CD4-positive, CD25-positive, alpha-beta regulatory T cell (primary cell): Measurements from ENCODE around the gene TMEM233. TPM values are rescaled to one million over a fixed set of nuclear protein-coding genes. Genes with fewer than 3 reads are reported as not detected.

Experiments
- ATAC-seq, 2 donors: fragments of 150-1000 bp; cut with Tn5 transposase; one replicate each; pipeline ENCODE4 v1.10.0; 2021; ENCODE audit warnings: low read depth in 2 of 2, moderate number of reproducible peaks in 2 of 2, moderate library complexity in 1 of 2
- DNase-seq, 3 donors: peaks; one replicate each; pipeline versions ENCODE4 v3.0.0 to v3.0.0-alpha.2; 2012 to 2022; ENCODE audit warnings: mixed read lengths in 1 of 3
- H3K27ac ChIP-seq: one replicate; pipeline ENCODE4 v1.7.0; 2013; ENCODE audit warnings: mild to moderate bottlenecking, low read length; ENCODE audit not compliant: insufficient read depth, poor library complexity, severe bottlenecking
- H3K27me3 ChIP-seq: one replicate; pipeline ENCODE4 v1.7.0; 2013; ENCODE audit warnings: low read length; ENCODE audit not compliant: control insufficient read depth, insufficient read depth
- H3K36me3 ChIP-seq: one replicate; pipeline ENCODE4 v1.7.0; 2013; ENCODE audit warnings: mild to moderate bottlenecking, low read length, moderate library complexity; ENCODE audit not compliant: control insufficient read depth, insufficient read depth
- H3K4me1 ChIP-seq: 2 replicates; pipeline ENCODE4 v1.7.0; 2013; ENCODE audit warnings: mild to moderate bottlenecking, low read length; ENCODE audit not compliant: insufficient read depth, control insufficient read depth, poor library complexity, severe bottlenecking
- H3K4me3 ChIP-seq: one replicate; pipeline ENCODE4 v1.7.0; 2013; ENCODE audit warnings: low read depth, mild to moderate bottlenecking, low read length, moderate library complexity
- H3K9me3 ChIP-seq, 2 experiments: 1 replicate in 1 of 2; 2 replicates in 1 of 2; pipeline ENCODE4 v1.7.0; 2013; ENCODE audit warnings: low read length in 2 of 2, mild to moderate bottlenecking in 1 of 2, moderate library complexity in 1 of 2; ENCODE audit not compliant: control insufficient read depth in 2 of 2
- H3K27ac Mint-ChIP-seq, 3 donors: one replicate each; pipeline ENCODE4 v1.8.0; 2020 to 2022; ENCODE audit warnings: mild to moderate bottlenecking in 3 of 3, mixed read lengths in 3 of 3, moderate library complexity in 2 of 3
- H3K27me3 Mint-ChIP-seq: one replicate; pipeline ENCODE4 v1.8.0; 2022; ENCODE audit warnings: mild to moderate bottlenecking, mixed read lengths
- H3K36me3 Mint-ChIP-seq: one replicate; pipeline ENCODE4 v1.8.0; 2020; ENCODE audit warnings: mixed read lengths
- H3K4me1 Mint-ChIP-seq, 4 donors: one replicate each; pipeline ENCODE4 v1.8.0; 2020 to 2022; ENCODE audit warnings: mixed read lengths in 4 of 4, mild to moderate bottlenecking in 1 of 4
- H3K4me3 Mint-ChIP-seq, 4 donors: one replicate each; pipeline ENCODE4 v1.8.0; 2020 to 2022; ENCODE audit warnings: mild to moderate bottlenecking in 4 of 4, mixed read lengths in 4 of 4, moderate library complexity in 3 of 4
- H3K9me3 Mint-ChIP-seq, 7 donors: one replicate each; pipeline ENCODE4 v1.8.0; 2020 to 2022; ENCODE audit warnings: mixed read lengths in 7 of 7, mild to moderate bottlenecking in 3 of 7, moderate library complexity in 2 of 7
- polyA plus RNA-seq, 4 donors: library from polyadenylated mRNA; unstranded; fragments of 300-500 nt; fragmentation: Illumina TruSeq; gene quantifications; one replicate each; pipeline ENCODE4 v1.2.3, GENCODE V29; 2021
- total RNA-seq: library from RNA; stranded (reverse); gene quantifications from one replicate; pipeline ENCODE4 v1.2.3, GENCODE V29; 2022

TMEM233 gene
- total and polyA plus RNA-seq, 5 donors from 2014 or later: not detected

DNA sequence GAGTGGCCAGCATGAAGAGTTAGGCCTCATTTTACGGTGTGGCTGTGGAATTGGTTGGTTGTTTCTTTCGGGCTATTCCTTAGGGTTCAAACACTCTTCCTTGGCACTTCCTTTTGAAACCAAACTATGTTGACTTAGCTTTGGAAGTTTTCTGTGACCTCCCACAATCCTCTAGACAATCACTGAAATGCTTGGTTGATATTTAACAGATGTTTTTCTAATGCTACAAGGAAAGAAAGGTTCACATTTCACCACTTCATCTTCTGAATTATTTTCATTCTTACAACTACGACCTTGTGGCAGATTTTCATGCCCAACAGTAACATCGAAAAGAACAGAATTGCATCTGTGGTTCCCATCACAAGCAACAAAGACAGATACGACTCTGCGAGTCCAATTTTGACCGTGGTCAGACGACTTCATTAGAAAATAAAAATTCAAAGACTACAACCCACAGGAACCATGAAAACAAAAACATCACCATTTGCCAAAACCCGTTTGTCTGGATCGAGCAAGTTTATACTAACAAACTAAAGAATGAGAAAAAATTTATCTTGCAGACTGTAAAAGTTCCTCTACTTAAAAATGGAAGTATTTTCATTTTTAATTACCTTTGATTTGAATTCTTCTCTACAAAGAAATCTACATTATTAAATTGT lies 91.3 kb downstream of the TMEM233 start:
- H3K4me3 ChIP-seq: no peak overlapping the region

DNA sequence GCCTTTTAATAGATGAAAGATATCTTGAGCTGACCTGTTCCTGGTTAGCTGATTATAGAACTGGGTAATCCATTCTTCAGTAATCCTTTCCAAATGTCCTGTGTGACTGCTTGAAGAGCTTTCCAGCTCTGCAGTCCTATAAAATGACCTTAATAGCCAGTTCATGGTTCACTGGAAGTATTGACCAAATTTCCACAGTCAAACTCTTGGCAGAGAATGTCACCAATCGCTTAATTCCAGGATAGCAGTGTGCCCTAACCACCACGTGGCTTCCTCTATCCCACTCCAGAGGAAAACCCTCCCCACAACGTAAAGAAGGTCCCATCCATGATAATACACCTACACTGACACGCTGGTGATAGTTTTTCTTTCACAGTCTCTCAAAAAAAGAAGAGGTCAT lies 91.8 kb downstream of the TMEM233 start:
- Histone ChIP-seq H3K27me3 (no peaks in the 10 kb centered on the region), H3K4me3 (no peak overlapping the region), H3K9me3 (no peaks in the 10 kb centered on the region), H3K36me3 (peaks cover 18% of the 10 kb centered on the region), H3K4me1 (no peaks in the 10 kb centered on the region), H3K27ac (no peak overlapping the region)
- no peak overlapping the region for H3K4me3 Mint-ChIP-seq
- ATAC-seq (no peak), DNase-seq (no peak)
- H3K27ac Mint-ChIP-seq: no peak overlapping the region
- peaks cover 0 to 1% (median 0%) of the 10 kb centered on the region in 7 donors for H3K9me3 Mint-ChIP-seq
- H3K27me3 Mint-ChIP-seq: no peaks in the 10 kb centered on the region
- H3K4me1 Mint-ChIP-seq: peaks cover 0 to 12% (median 9%) of the 10 kb centered on the region in 4 donors
- peaks cover 12% of the 10 kb centered on the region for H3K36me3 Mint-ChIP-seq

More for the DNA sequence above, 91.3 kb downstream of the TMEM233 start:
- H3K9me3 ChIP-seq: no peaks in the 10 kb centered on the region
- H3K36me3 ChIP-seq: peaks cover 23% of the 10 kb centered on the region
- H3K4me1 ChIP-seq: no peaks in the 10 kb centered on the region
- H3K27ac ChIP-seq: no peak overlapping the region
- ATAC-seq (no peak), DNase-seq (no peak)
- Mint-ChIP-seq H3K9me3 (peaks cover 0 to 1% (median 0%) of the 10 kb centered on the region in 7 donors), H3K27ac (no peak overlapping the region), H3K4me3 (no peak overlapping the region), H3K36me3 (peaks cover 17% of the 10 kb centered on the region), H3K27me3 (no peaks in the 10 kb centered on the region), H3K4me1 (peaks cover 0 to 12% (median 9%) of the 10 kb centered on the region in 4 donors)
- no peaks in the 10 kb centered on the region for H3K27me3 ChIP-seq

- no peak for DNase-seq
- no peak for ATAC-seq
- Mint-ChIP-seq H3K4me3 (no peak overlapping the region), H3K4me1 (peaks cover 0 to 12% (median 9%) of the 10 kb centered on the region in 4 donors), H3K36me3 (peaks cover 10% of the 10 kb centered on the region), H3K9me3 (peaks cover 0 to 1% (median 0%) of the 10 kb centered on the region in 7 donors), H3K27me3 (no peaks in the 10 kb centered on the region), H3K27ac (no peak overlapping the region)
- peaks cover 8% of the 10 kb centered on the region for H3K36me3 ChIP-seq
- H3K4me1 ChIP-seq: no peaks in the 10 kb centered on the region
- no peak overlapping the region for H3K4me3 ChIP-seq
- H3K9me3 ChIP-seq: no peaks in the 10 kb centered on the region
- no peaks in the 10 kb centered on the region for H3K27me3 ChIP-seq
- H3K27ac ChIP-seq: no peak overlapping the region
Observed at GRCh38 chr12:119686355-119686754, 92.8 kb downstream of the TMEM233 start.

DNA sequence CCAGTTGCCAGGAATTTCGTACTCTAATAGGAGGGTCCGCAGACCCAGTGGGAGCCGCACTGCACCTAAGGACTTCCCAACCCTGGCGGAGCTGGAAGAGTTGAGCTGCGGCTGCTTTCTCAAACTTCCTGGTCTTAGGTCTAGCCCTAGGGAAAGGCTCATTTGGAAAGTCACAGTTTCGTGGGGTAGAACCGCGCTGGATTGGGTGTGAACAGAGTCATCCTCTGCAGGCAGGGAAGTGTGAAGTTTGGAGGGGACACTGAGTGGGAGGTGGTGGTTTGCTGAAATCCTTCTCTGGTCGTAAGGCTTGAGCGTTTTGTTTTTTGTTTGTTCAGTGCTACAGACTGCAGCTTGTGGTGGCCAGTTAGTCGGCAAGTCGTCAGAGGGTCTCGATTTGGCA lies 93.2 kb downstream of the TMEM233 start:
- ATAC-seq (no peak), DNase-seq (no peak)
- peaks cover 0 to 12% (median 9%) of the 10 kb centered on the region in 4 donors for H3K4me1 Mint-ChIP-seq
- Histone ChIP-seq H3K36me3 (peaks cover 5% of the 10 kb centered on the region), H3K9me3 (no peaks in the 10 kb centered on the region), H3K4me1 (no peaks in the 10 kb centered on the region), H3K4me3 (no peak overlapping the region), H3K27ac (no peak overlapping the region), H3K27me3 (no peaks in the 10 kb centered on the region)
- H3K27me3 Mint-ChIP-seq: no peaks in the 10 kb centered on the region
- H3K4me3 Mint-ChIP-seq: no peak overlapping the region
- peaks cover 0 to 1% (median 0%) of the 10 kb centered on the region in 7 donors for H3K9me3 Mint-ChIP-seq
- H3K27ac Mint-ChIP-seq: no peak overlapping the region
- H3K36me3 Mint-ChIP-seq: peaks cover 10% of the 10 kb centered on the region

- Mint-ChIP-seq H3K27me3 (no peaks in the 10 kb centered on the region), H3K36me3 (peaks cover 6% of the 10 kb centered on the region), H3K4me3 (no peak overlapping the region), H3K9me3 (peaks cover 0 to 1% (median 0%) of the 10 kb centered on the region in 7 donors), H3K27ac (no peak overlapping the region), H3K4me1 (peaks cover 0 to 7% (median 6%) of the 10 kb centered on the region in 4 donors)
- Histone ChIP-seq H3K27me3 (no peaks in the 10 kb centered on the region), H3K4me3 (no peak overlapping the region), H3K36me3 (no peaks in the 10 kb centered on the region), H3K27ac (no peak overlapping the region), H3K9me3 (no peaks in the 10 kb centered on the region), H3K4me1 (no peaks in the 10 kb centered on the region)
- ATAC-seq (no peak), DNase-seq (no peak)
Observed at GRCh38 chr12:119687406-119687805, 93.8 kb downstream of the TMEM233 start.

DNA sequence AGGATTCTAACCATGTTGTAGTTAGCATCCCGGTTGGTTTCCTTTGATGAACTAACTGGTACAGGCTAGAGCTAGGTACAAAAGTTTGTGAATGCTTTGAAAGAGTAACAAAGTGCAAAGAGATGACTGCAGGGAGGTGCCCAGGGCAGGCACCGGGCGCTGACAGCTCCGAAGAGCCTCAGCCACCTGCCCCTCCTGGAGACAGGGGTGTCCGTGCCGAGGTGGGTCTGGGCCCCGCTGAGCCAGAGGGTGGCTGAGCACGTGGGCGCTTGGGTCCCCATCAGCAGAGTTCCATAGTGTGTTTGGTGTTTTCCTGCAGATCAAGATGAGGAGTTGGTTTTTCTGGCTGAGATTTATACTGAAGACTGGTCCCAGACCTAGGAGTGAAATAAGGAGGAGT lies 94.3 kb downstream of the TMEM233 start:
- ATAC-seq (no peak), DNase-seq (no peak)
- H3K4me3 Mint-ChIP-seq: no peak overlapping the region
- peaks cover 0 to 1% (median 0%) of the 10 kb centered on the region in 7 donors for H3K9me3 Mint-ChIP-seq
- Histone ChIP-seq H3K4me3 (no peak overlapping the region), H3K27me3 (no peaks in the 10 kb centered on the region), H3K27ac (no peak overlapping the region), H3K36me3 (no peaks in the 10 kb centered on the region), H3K9me3 (no peaks in the 10 kb centered on the region), H3K4me1 (no peaks in the 10 kb centered on the region)
- H3K4me1 Mint-ChIP-seq: peaks cover 0 to 3% (median 2%) of the 10 kb centered on the region in 4 donors
- H3K27ac Mint-ChIP-seq: no peak overlapping the region
- H3K36me3 Mint-ChIP-seq: peaks cover 6% of the 10 kb centered on the region
- H3K27me3 Mint-ChIP-seq: no peaks in the 10 kb centered on the region

- Mint-ChIP-seq H3K36me3 (peaks cover 4% of the 10 kb centered on the region), H3K4me1 (no peaks in the 10 kb centered on the region), H3K27me3 (no peaks in the 10 kb centered on the region), H3K27ac (no peak overlapping the region), H3K9me3 (peaks cover 0 to 3% (median 0%) of the 10 kb centered on the region in 7 donors), H3K4me3 (no peak overlapping the region)
- Histone ChIP-seq H3K27ac (no peak overlapping the region), H3K4me1 (no peaks in the 10 kb centered on the region), H3K36me3 (no peaks in the 10 kb centered on the region), H3K27me3 (no peaks in the 10 kb centered on the region), H3K4me3 (no peak overlapping the region), H3K9me3 (no peaks in the 10 kb centered on the region)
- ATAC-seq (no peak), DNase-seq (no peak)
Observed at GRCh38 chr12:119689935-119690500, 96.4 kb downstream of the TMEM233 start.
